ENCODE measurements around the gene CENPU.

GRCh38 chr4:184763150-184763780, 29.4 kb upstream of the CENPU start:
- TF ChIP-seq CTCF (IDR thresholded peaks at IDR 0.05) (no peak), EP300 (IDR thresholded peaks at IDR 0.05) (no peak), POLR2A (IDR thresholded peaks at IDR 0.05) (no peak)
